HCT116 (cell line): ENCODE results near the gene TNKS2. TPM values are rescaled to one million over a fixed set of nuclear protein-coding genes. Genes with fewer than 3 reads are reported as not detected.

ENCODE experiments used
- ATAC-seq: fragments of 200-7000 bp; cut with Tn5 transposase; 2 replicates; pipeline ENCODE4 v1.9.1; 2020; ENCODE audit warnings: mild to moderate bottlenecking, moderate library complexity
- BruUV-seq: library from RNA; stranded (reverse); fragments of 400-500 nt; replicated peaks from 2 replicates; lab custom pipeline; 2021; lab: Mats Ljungman, UMichigan
- CTCF ChIA-PET: fragments of 300-600 bp; sonication (Branson Sonifier 250); formaldehyde crosslinking; loops from one replicate; lab custom pipeline; 2021; ENCODE audit warnings: antibody characterized with exemption; lab: Charles Lee
- POLR2A ChIA-PET: fragments of 300-600, 350-600 bp; sonication (Branson Sonifier 250); formaldehyde crosslinking; loops from one replicate; lab custom pipeline; 2021; ENCODE audit warnings: antibody characterized with exemption; lab: Charles Lee
- RAD21 ChIA-PET, 2 experiments: fragments of 300-600 bp; sonication (Branson Sonifier 250); formaldehyde crosslinking; loops; one replicate each; lab custom pipeline; 2023; ENCODE audit warnings: low total read pairs in 2 of 2; ENCODE audit not compliant: uncharacterized antibody in 2 of 2, unreplicated experiment in 2 of 2, low non-redundant PET in 1 of 2; lab: Charles Lee
- DNase-seq: peaks from one replicate; pipeline ENCODE4 v3.0.0-alpha.2; 2010; ENCODE audit warnings: low read depth, low spot score
- H2AFZ ChIP-seq: fragments of 200-600 bp; shearing (Covaris generic), sonication (generic); 2 replicates; pipeline ENCODE4 v1.6.1; 2017; ENCODE audit warnings: low read depth, mixed run types, mixed read lengths, antibody characterized with exemption, low read length; ENCODE audit not compliant: poor library complexity, severe bottlenecking
- H3K27ac ChIP-seq: 2 replicates; pipeline ENCODE4 v1.5.1; 2012; ENCODE audit warnings: low read depth, low read length
- H3K27me3 ChIP-seq: fragments of 200-600 bp; sonication (generic); 2 replicates; pipeline ENCODE4 v1.6.1; 2016; ENCODE audit warnings: mixed run types, low read length, mixed read lengths; ENCODE audit not compliant: insufficient read depth
- H3K36me3 ChIP-seq, 2 experiments: fragments of 200-500 bp in 1 of 2; fragments of 200-600 bp in 1 of 2; sonication (Bioruptor generic) in 1 of 2; sonication (generic) in 1 of 2; 2 replicates each; pipeline versions ENCODE4 v1.5.1 to v1.6.1; 2014 to 2016; ENCODE audit warnings: low read length in 2 of 2, inconsistent platforms in 1 of 2, mixed read lengths in 1 of 2, mixed run types in 1 of 2; ENCODE audit not compliant: insufficient read depth in 2 of 2, control insufficient read depth in 1 of 2
- H3K4me1 ChIP-seq, 2 experiments: fragments of 200-600 bp in 1 of 2; sonication (generic) in 1 of 2; 2 replicates each; pipeline versions ENCODE4 v1.5.1 to v1.6.1; 2012 to 2017; ENCODE audit warnings: low read length in 2 of 2, inconsistent platforms in 1 of 2, mild to moderate bottlenecking in 1 of 2, mixed read lengths in 1 of 2, mixed run types in 1 of 2, moderate library complexity in 1 of 2; ENCODE audit not compliant: insufficient read depth in 2 of 2, control insufficient read depth in 1 of 2
- H3K4me2 ChIP-seq: fragments of 200-600 bp; sonication (generic); 2 replicates; pipeline ENCODE4 v1.6.1; 2017; ENCODE audit warnings: mixed run types, low read length, mixed read lengths
- H3K4me3 ChIP-seq, 2 experiments: fragments of 200-600 bp in 1 of 2; sonication (generic) in 1 of 2; replicated peaks in 1 of 2; 2 replicates each; pipeline ENCODE4 v1.5.1; 2011 to 2016; ENCODE audit warnings: low read length in 2 of 2, control low read depth in 1 of 2, low read depth in 1 of 2, mild to moderate bottlenecking in 1 of 2, mixed read lengths in 1 of 2, mixed run types in 1 of 2
- H3K79me2 ChIP-seq: fragments of 200-600 bp; sonication (generic); 2 replicates; pipeline ENCODE4 v1.6.1; 2017; ENCODE audit warnings: mild to moderate bottlenecking, mixed run types, low read length, moderate library complexity, mixed read lengths; ENCODE audit not compliant: insufficient read depth
- H3K9ac ChIP-seq: fragments of 200-600 bp; sonication (generic); 2 replicates; pipeline ENCODE4 v1.6.1; 2016; ENCODE audit warnings: low read length, mixed read lengths
- H3K9me2 ChIP-seq: fragments of 200-600 bp; sonication (generic), shearing (Covaris generic); 2 replicates; pipeline ENCODE4 v1.6.1; 2017; ENCODE audit warnings: mixed run types, mild to moderate bottlenecking, moderate library complexity; ENCODE audit not compliant: insufficient read depth
- H3K9me3 ChIP-seq, 2 experiments: fragments of 200-500 bp in 1 of 2; fragments of 200-600 bp in 1 of 2; sonication (Bioruptor generic) in 1 of 2; sonication (generic) in 1 of 2; 2 replicates each; pipeline ENCODE4 v1.6.1; 2014 to 2017; ENCODE audit warnings: low read length in 2 of 2, mixed read lengths in 2 of 2, inconsistent platforms in 1 of 2, low read depth in 1 of 2, mild to moderate bottlenecking in 1 of 2, mixed run types in 1 of 2, moderate library complexity in 1 of 2; ENCODE audit not compliant: control insufficient read depth in 1 of 2, insufficient read depth in 1 of 2
- H4K20me1 ChIP-seq: fragments of 200-600 bp; sonication (generic), shearing (Covaris generic); 2 replicates; pipeline ENCODE4 v1.6.1; 2017; ENCODE audit warnings: mixed run types, mild to moderate bottlenecking, moderate library complexity; ENCODE audit not compliant: insufficient read depth
- ATF3 ChIP-seq: IDR thresholded peaks from 2 replicates; pipeline ENCODE4 v1.6.1; 2012
- CEBPB ChIP-seq: IDR thresholded peaks from 2 replicates; pipeline ENCODE4 v1.6.1; 2012; ENCODE audit warnings: low read depth
- EGR1 ChIP-seq: IDR thresholded peaks from 2 replicates; pipeline ENCODE4 v1.6.1; 2012; ENCODE audit warnings: low read depth
- ELF1 ChIP-seq: IDR thresholded peaks from 2 replicates; pipeline ENCODE4 v1.6.1; 2012; ENCODE audit warnings: low read depth, borderline replicate concordance
- EZH2 ChIP-seq: fragments of 200-600 bp; sonication (generic); IDR thresholded peaks from 2 replicates; pipeline ENCODE4 v1.6.1; 2017; ENCODE audit warnings: antibody characterized with exemption, mixed run types
- EZH2phosphoT487 ChIP-seq: fragments of 200-600 bp; IDR thresholded peaks from 2 replicates; pipeline ENCODE4 v1.6.1; 2018; ENCODE audit warnings: antibody characterized with exemption, borderline replicate concordance
- FOSL1 ChIP-seq: IDR thresholded peaks from 2 replicates; pipeline ENCODE4 v1.6.1; 2012; ENCODE audit warnings: low read depth
- MAX ChIP-seq: IDR thresholded peaks from 2 replicates; pipeline ENCODE4 v1.6.1; 2012
- RAD21 ChIP-seq: IDR thresholded peaks from 2 replicates; pipeline ENCODE4 v1.6.1; 2012; ENCODE audit warnings: low read depth, mild to moderate bottlenecking
- SP1 ChIP-seq: IDR thresholded peaks from 2 replicates; pipeline ENCODE4 v1.6.1; 2012; ENCODE audit warnings: low read depth
- ZBTB33 ChIP-seq: IDR thresholded peaks from 2 replicates; pipeline ENCODE4 v1.6.1; 2011; ENCODE audit warnings: mild to moderate bottlenecking, low read length, moderate library complexity; ENCODE audit not compliant: insufficient replicate concordance; ENCODE audit errors: extremely low read depth
- ZNF274 ChIP-seq: fragments of 200-500 bp; sonication (Bioruptor generic); IDR thresholded peaks from 2 replicates; pipeline ENCODE4 v1.6.1; 2014; ENCODE audit warnings: mild to moderate bottlenecking, low read depth, low read length, inconsistent platforms
- intact Hi-C: fragments of 100-400 bp; cut with micrococcal nuclease; formaldehyde crosslinking; loops from 2 replicates; pipeline ENCODE4 v1.10.0; 2022
- total RNA-seq: library from RNA; stranded (reverse); gene quantifications from one replicate; pipeline ENCODE4 v1.2.1, GENCODE V29; 2021; ENCODE audit not compliant: unreplicated experiment

TNKS2 gene
- total RNA-seq, 1 experiment from 2014 or later = 20.7 TPM

GRCh38 chr10:91896212-91896756 lies 98.1 kb downstream of the TNKS2 start:
- H3K4me1 ChIP-seq = peaks cover 5 to 7% of the 10 kb centered on the region in 2 experiments; a peak in 3 of 4 replicates
- ChIA-PET CTCF (no interaction called here), POLR2A (no interaction called here), RAD21 (no interaction called here)
- H3K9me3 ChIP-seq = no peaks in the 10 kb centered on the region
- DNase-seq (no peak), ATAC-seq (no peak)
- H4K20me1 ChIP-seq = no peaks in the 10 kb centered on the region
- no peak overlapping the region for H2AFZ ChIP-seq
- no peaks in the 10 kb centered on the region for H3K79me2 ChIP-seq
- no peaks in the 10 kb centered on the region for H3K36me3 ChIP-seq
- no peak overlapping the region for H3K27ac ChIP-seq
- no TSS peak for BruUV-seq
- no peaks in the 10 kb centered on the region for H3K9me2 ChIP-seq
- no peak overlapping the region for H3K9ac ChIP-seq
- no peak overlapping the region for H3K4me2 ChIP-seq
- intact Hi-C loops = no loop called here
- H3K27me3 ChIP-seq = no peaks in the 10 kb centered on the region
- TF ChIP-seq EGR1 (no peak), FOSL1 (no peak), RAD21 (no peak), CEBPB (no peak), ZBTB33 (no peak), EZH2phosphoT487 (no peak), EZH2 (no peak), ATF3 (no peak), ZNF274 (no peak), SP1 (no peak), MAX (no peak), ELF1 (no peak)
- H3K4me3 ChIP-seq = no peak overlapping the region
